ENCODE results near the gene LEFTY1.

Gene LEFTY1

DNA sequence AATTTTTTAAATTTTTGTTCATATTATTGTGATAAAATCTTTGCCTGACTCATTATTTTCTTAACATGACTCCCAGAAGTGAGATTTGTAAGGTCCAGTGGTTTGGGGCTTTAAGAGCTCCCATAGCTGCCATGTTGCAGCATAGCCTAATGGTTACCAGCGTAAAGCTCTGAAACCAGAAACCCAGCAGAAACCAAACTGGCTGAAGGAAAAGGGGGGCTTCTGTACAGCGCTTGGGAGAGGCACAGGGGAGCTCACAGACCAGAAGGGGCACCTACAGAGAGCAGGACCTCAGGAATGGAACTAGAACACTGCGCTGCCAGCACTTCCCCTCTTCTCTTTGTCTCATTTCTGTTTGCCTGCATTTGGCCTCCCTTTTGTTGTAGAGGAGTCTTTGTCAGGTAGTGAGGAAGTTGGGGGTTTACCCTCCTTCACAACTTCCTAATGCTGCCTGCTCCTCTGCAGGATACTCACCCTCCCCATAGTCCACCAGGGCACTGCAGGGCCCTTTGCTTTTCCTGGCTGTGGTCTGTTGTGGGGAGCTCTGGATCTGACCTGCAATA lies 37.7 kb upstream of the LEFTY1 start:
- no peak for DNase-seq
- H3K36me3 ChIP-seq, result peaks cover 0 to 7% (median 4%) of the 10 kb centered on the region in 3 donors
- no peak overlapping the region for H3K4me3 ChIP-seq
- H3K9me3 ChIP-seq, result no peaks in the 10 kb centered on the region
- intact Hi-C loops (cut with DNase I; ENCODE audit: low total_unique reads), result no loop called here
- H3K4me1 ChIP-seq, result peaks cover 4 to 27% (median 14%) of the 10 kb centered on the region in 4 donors
- TF ChIP-seq, protein P1, sequence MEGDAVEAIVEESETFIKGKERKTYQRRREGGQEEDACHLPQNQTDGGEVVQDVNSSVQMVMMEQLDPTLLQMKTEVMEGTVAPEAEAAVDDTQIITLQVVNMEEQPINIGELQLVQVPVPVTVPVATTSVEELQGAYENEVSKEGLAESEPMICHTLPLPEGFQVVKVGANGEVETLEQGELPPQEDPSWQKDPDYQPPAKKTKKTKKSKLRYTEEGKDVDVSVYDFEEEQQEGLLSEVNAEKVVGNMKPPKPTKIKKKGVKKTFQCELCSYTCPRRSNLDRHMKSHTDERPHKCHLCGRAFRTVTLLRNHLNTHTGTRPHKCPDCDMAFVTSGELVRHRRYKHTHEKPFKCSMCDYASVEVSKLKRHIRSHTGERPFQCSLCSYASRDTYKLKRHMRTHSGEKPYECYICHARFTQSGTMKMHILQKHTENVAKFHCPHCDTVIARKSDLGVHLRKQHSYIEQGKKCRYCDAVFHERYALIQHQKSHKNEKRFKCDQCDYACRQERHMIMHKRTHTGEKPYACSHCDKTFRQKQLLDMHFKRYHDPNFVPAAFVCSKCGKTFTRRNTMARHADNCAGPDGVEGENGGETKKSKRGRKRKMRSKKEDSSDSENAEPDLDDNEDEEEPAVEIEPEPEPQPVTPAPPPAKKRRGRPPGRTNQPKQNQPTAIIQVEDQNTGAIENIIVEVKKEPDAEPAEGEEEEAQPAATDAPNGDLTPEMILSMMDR (IDR thresholded peaks at IDR 0.05), result no peak
- H3K27me3 ChIP-seq, result no peaks in the 10 kb centered on the region
- no peak overlapping the region for H3K27ac ChIP-seq

GRCh38 chr1:225923692-225924555 lies 35.0 kb upstream of the LEFTY1 start, which contains the start of gene PYCR2:
PYCR2 (minus strand) TSS chr1:225924250; CDS start chr1:225924110, 140 bp downstream.
- peaks cover 0 to 23% (median 22%) of the 10 kb centered on the region in 3 donors for H3K36me3 ChIP-seq
- peak within 1 kb of the TSS; percentile 92 to 96 for H3K27ac ChIP-seq
- no peaks in the 10 kb centered on the region for H3K27me3 ChIP-seq
- intact Hi-C loops (cut with DNase I; ENCODE audit: low total_unique reads), result no loop called here
- peak within 1 kb of the TSS; percentile 91 to 96 for H3K4me3 ChIP-seq
- no peaks in the 10 kb centered on the region for H3K9me3 ChIP-seq
- TF ChIP-seq, protein P1 (IDR thresholded peaks at IDR 0.05), result no peak
- H3K4me1 ChIP-seq, result peaks cover 4 to 35% (median 18%) of the 10 kb centered on the region in 4 donors
- peak; percentile 94 to 97 for DNase-seq

DNA sequence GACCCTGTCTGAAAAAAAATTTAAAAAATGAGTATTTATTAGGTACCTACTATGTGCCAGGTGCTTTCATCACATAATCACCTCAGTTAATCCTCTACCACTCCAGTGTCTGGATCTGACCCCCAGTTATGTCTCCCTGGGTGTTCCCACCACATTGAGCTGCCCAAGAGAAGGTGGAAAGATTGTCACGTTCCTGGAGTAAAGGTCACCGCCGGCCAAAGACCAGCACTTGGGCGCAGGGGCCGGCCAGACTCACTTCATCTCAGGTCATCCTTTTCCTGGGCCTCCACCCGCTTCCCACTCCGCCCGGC lies 34.4 kb upstream of the LEFTY1 start:
- TF ChIP-seq, protein P1 (IDR thresholded peaks at IDR 0.05), result no peak
- Histone ChIP-seq H3K36me3 (peaks cover 0 to 29% (median 24%) of the 10 kb centered on the region in 3 donors), H3K9me3 (no peaks in the 10 kb centered on the region), H3K4me3 (peak overlapping the region; percentile 91 to 96), H3K27me3 (no peaks in the 10 kb centered on the region), H3K4me1 (peaks cover 4 to 35% (median 18%) of the 10 kb centered on the region in 4 donors), H3K27ac (peak overlapping the region; percentile 92 to 96)
- intact Hi-C loops (cut with DNase I; ENCODE audit: low total_unique reads), result no loop called here
- no peak for DNase-seq

DNA sequence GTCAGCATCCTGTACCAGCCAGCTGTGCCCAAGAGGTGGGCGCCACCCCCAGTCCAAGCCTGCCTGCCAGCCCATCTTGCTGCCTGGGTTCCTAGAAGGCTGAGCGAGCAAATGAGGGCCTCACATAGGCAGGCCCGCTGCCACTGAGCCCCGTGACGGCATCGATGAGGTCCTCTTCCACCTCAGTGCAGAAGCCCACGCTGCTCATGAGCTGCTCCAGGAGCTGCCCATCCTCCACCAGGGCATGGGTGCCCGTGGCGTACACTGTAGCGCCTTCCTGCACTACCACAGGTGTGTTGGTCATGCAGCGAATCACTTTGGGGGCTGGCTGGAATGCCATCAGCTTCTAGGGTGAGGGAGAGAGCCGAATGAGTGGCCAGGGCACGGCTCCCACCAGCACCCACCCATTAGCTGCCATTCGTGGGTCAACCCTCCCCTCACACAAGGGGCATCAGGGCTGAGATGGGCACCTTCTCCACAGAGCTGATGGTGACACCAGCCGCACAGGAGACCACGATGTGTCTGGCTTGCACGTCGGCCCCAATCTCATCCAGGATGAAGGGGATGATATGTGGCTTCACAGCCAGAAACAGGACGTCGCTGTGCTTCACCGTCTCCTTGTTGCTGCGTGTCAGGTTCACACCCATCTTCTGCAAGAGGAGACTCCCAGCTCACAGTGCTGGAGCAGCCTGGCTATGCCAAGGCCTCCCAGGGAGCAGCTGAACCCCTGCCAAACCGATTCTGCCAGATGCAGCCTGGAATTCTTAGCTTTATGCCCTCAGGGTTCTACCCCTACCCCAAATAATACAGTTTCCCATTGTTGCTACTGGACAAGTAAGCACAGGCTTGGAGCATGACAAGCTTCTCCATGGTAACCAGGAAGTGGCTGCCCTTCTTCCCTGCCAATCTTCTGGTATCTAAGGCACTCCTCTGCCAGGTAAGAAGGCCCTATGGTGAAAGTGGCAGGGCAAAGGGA lies 33.1 kb upstream of the LEFTY1 start:
- no peak for DNase-seq
- TF ChIP-seq, protein P1 (IDR thresholded peaks at IDR 0.05), result no peak
- Histone ChIP-seq H3K27ac (no peak overlapping the region), H3K9me3 (no peaks in the 10 kb centered on the region), H3K36me3 (peaks cover 0 to 33% (median 31%) of the 10 kb centered on the region in 3 donors), H3K4me3 (no peak overlapping the region), H3K27me3 (no peaks in the 10 kb centered on the region), H3K4me1 (peaks cover 4 to 35% (median 18%) of the 10 kb centered on the region in 4 donors)
- intact Hi-C loops (cut with DNase I; ENCODE audit: low total_unique reads), result no loop called here

DNA sequence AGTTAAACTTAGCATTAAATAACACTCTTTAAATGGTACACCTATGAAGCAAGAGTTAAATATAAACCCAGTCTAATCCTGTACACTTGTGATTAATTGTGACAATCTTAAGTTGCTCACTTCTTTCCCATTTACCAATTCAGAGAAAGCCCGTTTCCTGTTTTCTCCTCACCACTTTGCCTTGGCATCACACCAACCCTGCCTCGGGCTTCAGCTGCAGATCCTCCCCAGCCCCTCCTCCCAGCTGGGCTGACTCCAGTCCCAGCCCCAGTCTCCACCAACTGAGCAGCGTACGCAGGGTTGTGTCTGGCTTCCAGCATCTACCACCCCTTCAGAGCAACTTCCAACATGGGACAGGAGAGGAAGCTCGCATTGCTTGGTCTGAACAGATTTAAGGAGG lies 31.0 kb upstream of the LEFTY1 start:
- Histone ChIP-seq H3K27me3 (no peaks in the 10 kb centered on the region), H3K36me3 (peaks cover 0 to 54% (median 31%) of the 10 kb centered on the region in 3 donors), H3K4me3 (no peak overlapping the region), H3K4me1 (peaks cover 4 to 33% (median 18%) of the 10 kb centered on the region in 4 donors), H3K9me3 (no peaks in the 10 kb centered on the region), H3K27ac (peak overlapping the region in 1 of 2 donors; percentile 8)
- TF ChIP-seq, protein P1 (IDR thresholded peaks at IDR 0.05), result no peak
- intact Hi-C loops (cut with DNase I; ENCODE audit: low total_unique reads), result loop anchor here (10.0 kb wide), 1 partner anchor 55 kb away; no protein-coding TSS in a partner anchor
- DNase-seq, result peak; percentile 77 to 80
